ENCODE measurements around the gene CETP. TPM values are rescaled to one million over a fixed set of nuclear protein-coding genes. Genes with fewer than 3 reads are reported as not detected.

CETP gene
- total RNA-seq, 1 donor from 2014 or later = 0.13 TPM

- no peak for DNase-seq (ENCODE audit: low spot score in 2 of 2, unreplicated experiment in 2 of 2)
- peaks cover 31% of the 10 kb centered on the region for H3K27me3 Mint-ChIP-seq (ENCODE audit: low read depth)
- H3K4me1 Mint-ChIP-seq = no peaks in the 10 kb centered on the region
- H3K36me3 Mint-ChIP-seq = no peaks in the 10 kb centered on the region
- H3K4me3 Mint-ChIP-seq = no peak overlapping the region
- no peak overlapping the region for H3K27ac Mint-ChIP-seq
- H3K9me3 Mint-ChIP-seq = no peaks in the 10 kb centered on the region
- TF ChIP-seq CTCF (IDR thresholded peaks at IDR 0.05; ENCODE audit: unreplicated experiment) = no peak
Observed at GRCh38 chr16:57021757-57022156, 60.0 kb downstream of the CETP start.

GRCh38 chr16:57022445-57022844 lies 60.7 kb downstream of the CETP start:
- no peaks in the 10 kb centered on the region for H3K36me3 Mint-ChIP-seq
- no peak overlapping the region for H3K27ac Mint-ChIP-seq
- H3K4me3 Mint-ChIP-seq = no peak overlapping the region
- no peak for TF ChIP-seq CTCF (IDR thresholded peaks at IDR 0.05; ENCODE audit: unreplicated experiment)
- H3K27me3 Mint-ChIP-seq (ENCODE audit: low read depth) = peaks cover 29% of the 10 kb centered on the region
- no peaks in the 10 kb centered on the region for H3K4me1 Mint-ChIP-seq
- no peak for DNase-seq (ENCODE audit: low spot score in 2 of 2, unreplicated experiment in 2 of 2)
- H3K9me3 Mint-ChIP-seq = no peaks in the 10 kb centered on the region

GRCh38 chr16:57023541-57024249 lies 61.9 kb downstream of the CETP start:
- Mint-ChIP-seq H3K9me3 (no peaks in the 10 kb centered on the region), H3K36me3 (no peaks in the 10 kb centered on the region)
- no peak for TF ChIP-seq CTCF (IDR thresholded peaks at IDR 0.05; ENCODE audit: unreplicated experiment)

GRCh38 chr16:57024894-57025680 lies 63.3 kb downstream of the CETP start:
- Mint-ChIP-seq H3K27me3 (ENCODE audit: low read depth) (peaks cover 19% of the 10 kb centered on the region), H3K4me3 (no peak overlapping the region), H3K27ac (no peak overlapping the region), H3K4me1 (no peaks in the 10 kb centered on the region), H3K9me3 (no peaks in the 10 kb centered on the region), H3K36me3 (no peaks in the 10 kb centered on the region)
- TF ChIP-seq CTCF (IDR thresholded peaks at IDR 0.05; ENCODE audit: unreplicated experiment) = no peak
- no peak for DNase-seq (ENCODE audit: low spot score in 2 of 2, unreplicated experiment in 2 of 2)

More at GRCh38 chr16:57023541-57024249, 61.9 kb downstream of the CETP start:
- no peak overlapping the region for H3K4me3 Mint-ChIP-seq
- no peak for DNase-seq (ENCODE audit: low spot score in 2 of 2, unreplicated experiment in 2 of 2)
- peaks cover 29% of the 10 kb centered on the region for H3K27me3 Mint-ChIP-seq (ENCODE audit: low read depth)
- H3K4me1 Mint-ChIP-seq = no peaks in the 10 kb centered on the region
- no peak overlapping the region for H3K27ac Mint-ChIP-seq

- Mint-ChIP-seq H3K36me3 (no peaks in the 10 kb centered on the region), H3K9me3 (no peaks in the 10 kb centered on the region)
Observed at GRCh38 chr16:57025941-57026777, 64.4 kb downstream of the CETP start.

More at GRCh38 chr16:57025941-57026777, 64.4 kb downstream of the CETP start:
- no peak overlapping the region for H3K27ac Mint-ChIP-seq
- H3K4me1 Mint-ChIP-seq = no peaks in the 10 kb centered on the region
- DNase-seq (ENCODE audit: low spot score in 2 of 2, unreplicated experiment in 2 of 2) = no peak
- H3K27me3 Mint-ChIP-seq (ENCODE audit: low read depth) = peaks cover 13% of the 10 kb centered on the region
- H3K4me3 Mint-ChIP-seq = no peak overlapping the region
- TF ChIP-seq CTCF (IDR thresholded peaks at IDR 0.05; ENCODE audit: unreplicated experiment) = no peak
